Body of pancreas (tissue), 4 donors: ENCODE measurements around the gene ATE1. TPM values are rescaled to one million over a fixed set of nuclear protein-coding genes. Genes with fewer than 3 reads are reported as not detected.

Experiments
- ATAC-seq: fragments of 150-250 bp; one replicate; pipeline ENCODE4 v1.9.1; 2016
- DNase-seq, 4 donors: peaks; one replicate each; pipeline ENCODE4 v3.0.0-alpha.2; 2019
- H3K27ac ChIP-seq, 4 donors: fragments of 200-600 bp; sonication (generic); 1 replicate in 3 of 4; 2 replicates in 1 of 4; pipeline versions ENCODE4 v1.5.1 to v1.6.1; 2016 to 2019; ENCODE audit warnings: mild to moderate bottlenecking in 1 of 4, mixed read lengths in 1 of 4, moderate library complexity in 1 of 4
- H3K27me3 ChIP-seq, 2 donors: fragments of 200-600 bp; sonication (generic); one replicate each; pipeline ENCODE4 v1.6.0; 2016; ENCODE audit warnings: mild to moderate bottlenecking in 1 of 2
- H3K36me3 ChIP-seq, 2 donors: fragments of 200-600 bp; sonication (generic); replicated peaks in 1 of 2; 2 replicates each; pipeline ENCODE4 v1.5.1; 2016; ENCODE audit warnings: low read depth in 2 of 2; ENCODE audit not compliant: insufficient read depth in 1 of 2
- H3K4me1 ChIP-seq: fragments of 200-600 bp; sonication (generic); one replicate; pipeline ENCODE4 v1.6.0; 2016
- H3K4me3 ChIP-seq, 2 donors: fragments of 200-600 bp; sonication (generic); 1 replicate in 1 of 2; 2 replicates in 1 of 2; pipeline ENCODE4 v1.5.1; 2016 to 2019
- H3K9me3 ChIP-seq, 3 donors: fragments of 200-600 bp; sonication (generic); 1 replicate in 2 of 3; 2 replicates in 1 of 3; pipeline ENCODE4 v1.5.1; 2016
- POLR2A ChIP-seq, 3 donors: fragments of 450-650 bp; IDR thresholded peaks; one replicate each; pipeline ENCODE4 v1.6.1; 2016; ENCODE audit warnings: antibody characterized with exemption in 3 of 3, mild to moderate bottlenecking in 2 of 3
- WGBS, 2 donors: methylation state at CpG; one replicate each; pipeline ENCODE4 v1.1.5; 2017; 5-methylcytosine and 5-hydroxymethylcytosine counted together
- intact Hi-C: fragments of 100-400 bp; cut with DNase I; formaldehyde crosslinking; loops from one replicate; pipeline ENCODE4 v1.15.1; 2023
- total RNA-seq, 2 donors: library from RNA; depleted of rRNA; stranded (reverse); fragments of >200 nt; gene quantifications; one replicate each; pipeline ENCODE4 v1.1.0, GENCODE V29; 2016
- TF ChIP-seq, protein P1 (sequence below), 7 experiments: fragments of 450-650 bp in 4 of 7; fragments of 200-600 bp in 3 of 7; sonication (generic) in 3 of 7; IDR thresholded peaks; one replicate each; pipeline ENCODE4 v1.5.1; 2016 to 2019; ENCODE audit warnings: antibody characterized with exemption in 7 of 7

ATE1 gene
- total RNA-seq, 2 donors from 2014 or later: 15.0 to 19.8 TPM

DNA sequence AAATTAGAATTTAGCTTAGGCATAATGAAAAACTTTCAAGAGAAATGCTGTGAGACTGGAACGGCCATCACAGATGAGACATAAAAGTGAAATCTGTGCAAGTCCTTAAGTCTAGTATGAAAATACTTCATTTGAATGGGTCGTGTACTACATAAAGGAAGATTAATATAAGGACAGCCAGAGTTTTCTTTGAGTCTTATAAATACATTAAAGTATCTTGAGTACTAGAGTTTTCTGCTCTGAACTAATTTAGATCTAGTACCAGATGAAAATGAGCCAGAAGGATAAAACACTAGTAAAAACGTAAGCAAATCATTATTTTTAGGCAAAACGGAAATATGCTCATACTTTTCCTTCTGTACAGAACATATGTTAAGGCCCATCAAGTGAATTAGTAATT, 93.1 kb downstream of the ATE1 start:
- WGBS, 2 donors: 86 to 89% methylated on average over 4 of the region's 4 CpGs
- Histone ChIP-seq H3K4me1 (peaks cover 4% of the 10 kb centered on the region), H3K4me3 (no peak overlapping the region), H3K9me3 (no peaks in the 10 kb centered on the region), H3K36me3 (no peaks in the 10 kb centered on the region), H3K27me3 (no peaks in the 10 kb centered on the region), H3K27ac (no peak overlapping the region)
- DNase-seq: no peak
- TF ChIP-seq POLR2A (IDR thresholded peaks at IDR 0.05): no peak
- TF ChIP-seq, protein P1, sequence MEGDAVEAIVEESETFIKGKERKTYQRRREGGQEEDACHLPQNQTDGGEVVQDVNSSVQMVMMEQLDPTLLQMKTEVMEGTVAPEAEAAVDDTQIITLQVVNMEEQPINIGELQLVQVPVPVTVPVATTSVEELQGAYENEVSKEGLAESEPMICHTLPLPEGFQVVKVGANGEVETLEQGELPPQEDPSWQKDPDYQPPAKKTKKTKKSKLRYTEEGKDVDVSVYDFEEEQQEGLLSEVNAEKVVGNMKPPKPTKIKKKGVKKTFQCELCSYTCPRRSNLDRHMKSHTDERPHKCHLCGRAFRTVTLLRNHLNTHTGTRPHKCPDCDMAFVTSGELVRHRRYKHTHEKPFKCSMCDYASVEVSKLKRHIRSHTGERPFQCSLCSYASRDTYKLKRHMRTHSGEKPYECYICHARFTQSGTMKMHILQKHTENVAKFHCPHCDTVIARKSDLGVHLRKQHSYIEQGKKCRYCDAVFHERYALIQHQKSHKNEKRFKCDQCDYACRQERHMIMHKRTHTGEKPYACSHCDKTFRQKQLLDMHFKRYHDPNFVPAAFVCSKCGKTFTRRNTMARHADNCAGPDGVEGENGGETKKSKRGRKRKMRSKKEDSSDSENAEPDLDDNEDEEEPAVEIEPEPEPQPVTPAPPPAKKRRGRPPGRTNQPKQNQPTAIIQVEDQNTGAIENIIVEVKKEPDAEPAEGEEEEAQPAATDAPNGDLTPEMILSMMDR (IDR thresholded peaks at IDR 0.05): no peak
- intact Hi-C loops: no loop called here
- no peak for ATAC-seq

DNA sequence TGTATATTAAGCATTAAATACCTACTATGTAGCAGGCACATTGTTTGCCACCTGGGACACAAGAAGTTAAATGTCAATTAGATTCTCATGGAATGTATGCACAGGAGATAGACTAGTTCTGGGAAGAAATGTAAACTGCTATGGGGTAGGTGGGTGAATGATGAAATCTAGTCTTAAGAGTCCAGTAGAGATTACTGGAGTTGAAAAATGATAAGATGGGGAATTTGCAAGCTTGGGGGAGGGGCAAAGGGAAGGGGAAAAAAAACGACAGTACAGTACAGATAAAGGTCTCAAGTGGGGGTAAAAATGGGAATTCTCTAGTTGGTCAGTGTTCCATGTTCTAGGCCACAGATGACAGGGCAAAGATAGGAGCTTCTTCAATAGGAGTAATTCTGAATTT, 94.4 kb downstream of the ATE1 start:
- TF ChIP-seq, protein P1 (IDR thresholded peaks at IDR 0.05): no peak
- TF ChIP-seq POLR2A (IDR thresholded peaks at IDR 0.05): no peak
- DNase-seq (no peak), ATAC-seq (no peak)
- intact Hi-C loops: no loop called here
- Histone ChIP-seq H3K4me1 (no peaks in the 10 kb centered on the region), H3K27me3 (no peaks in the 10 kb centered on the region), H3K27ac (no peak overlapping the region), H3K4me3 (no peak overlapping the region), H3K9me3 (no peaks in the 10 kb centered on the region), H3K36me3 (no peaks in the 10 kb centered on the region)
- WGBS, 2 donors: 19 to 38% methylated on average over 1 of the region's 1 CpG

- intact Hi-C loops: no loop called here
Observed at GRCh38 chr10:121832647-121833046, 95.2 kb downstream of the ATE1 start.

GRCh38 chr10:121831777-121832176, 96.1 kb downstream of the ATE1 start:
- 91 to 96% methylated on average over 1 of the region's 1 CpG for WGBS, 2 donors
- no peak for ATAC-seq
- Histone ChIP-seq H3K9me3 (no peaks in the 10 kb centered on the region), H3K27me3 (no peaks in the 10 kb centered on the region), H3K4me1 (no peaks in the 10 kb centered on the region), H3K36me3 (no peaks in the 10 kb centered on the region), H3K27ac (no peak overlapping the region), H3K4me3 (no peak overlapping the region)
- no peak for TF ChIP-seq POLR2A (IDR thresholded peaks at IDR 0.05)
- TF ChIP-seq, protein P1 (IDR thresholded peaks at IDR 0.05): no peak
- no peak for DNase-seq
- intact Hi-C loops: no loop called here

More at GRCh38 chr10:121832647-121833046, 95.2 kb downstream of the ATE1 start:
- WGBS, 2 donors: 92 to 95% methylated on average over 3 of the region's 3 CpGs
- H3K9me3 ChIP-seq: no peaks in the 10 kb centered on the region
- no peak for DNase-seq
- H3K27ac ChIP-seq: no peak overlapping the region
- no peaks in the 10 kb centered on the region for H3K36me3 ChIP-seq
- no peak for ATAC-seq
- no peaks in the 10 kb centered on the region for H3K4me1 ChIP-seq
- H3K27me3 ChIP-seq: no peaks in the 10 kb centered on the region
- TF ChIP-seq, protein P1 (IDR thresholded peaks at IDR 0.05): no peak
- TF ChIP-seq POLR2A (IDR thresholded peaks at IDR 0.05): no peak
- H3K4me3 ChIP-seq: no peak overlapping the region

- H3K9me3 ChIP-seq: no peaks in the 10 kb centered on the region
- no peak overlapping the region for H3K27ac ChIP-seq
- H3K36me3 ChIP-seq: no peaks in the 10 kb centered on the region
- no peak for TF ChIP-seq POLR2A (IDR thresholded peaks at IDR 0.05)
- TF ChIP-seq, protein P1 (IDR thresholded peaks at IDR 0.05): no peak
- no peaks in the 10 kb centered on the region for H3K27me3 ChIP-seq
- no peak for ATAC-seq
- H3K4me1 ChIP-seq: no peaks in the 10 kb centered on the region
- intact Hi-C loops: no loop called here
- 92% methylated on average over 6 of the region's 6 CpGs for WGBS, 2 donors
- H3K4me3 ChIP-seq: no peak overlapping the region
- DNase-seq: no peak
Observed at GRCh38 chr10:121831237-121831636, 96.6 kb downstream of the ATE1 start.
